Ectodermal cell (in vitro differentiated cells): ENCODE measurements around the gene PPP3CA. TPM values are rescaled to one million over a fixed set of nuclear protein-coding genes. Genes with fewer than 3 reads are reported as not detected.

Experiments used
- H3K27ac ChIP-seq: 2 replicates; pipeline ENCODE4 v1.7.0; 2013; ENCODE audit warnings: mild to moderate bottlenecking, low read depth, low read length; ENCODE audit not compliant: insufficient read depth, poor library complexity, severe bottlenecking
- H3K27me3 ChIP-seq: 2 replicates; pipeline ENCODE4 v1.7.0; 2013; ENCODE audit warnings: mild to moderate bottlenecking, low read length; ENCODE audit not compliant: insufficient read depth, control insufficient read depth, poor library complexity, severe bottlenecking
- H3K36me3 ChIP-seq: one replicate; pipeline ENCODE4 v1.7.0; 2013; ENCODE audit warnings: low read length; ENCODE audit not compliant: control insufficient read depth, insufficient read depth
- H3K4me1 ChIP-seq: one replicate; pipeline ENCODE4 v1.7.0; 2013; ENCODE audit warnings: low read length; ENCODE audit not compliant: control insufficient read depth, insufficient read depth
- H3K4me3 ChIP-seq: 2 replicates; pipeline ENCODE4 v1.7.0; 2013; ENCODE audit warnings: low read depth, low read length, control low read depth; ENCODE audit not compliant: insufficient read depth
- H3K9me3 ChIP-seq: 2 replicates; pipeline ENCODE4 v1.7.0; 2013; ENCODE audit warnings: mild to moderate bottlenecking, low read length, moderate library complexity; ENCODE audit not compliant: control insufficient read depth
- WGBS, 2 experiments: methylation state at CpG; one replicate each; pipeline ENCODE4 v1.1.7; 2013; ENCODE audit warnings: missing lambda C conversion rate in 2 of 2; 5-methylcytosine and 5-hydroxymethylcytosine counted together
- polyA plus RNA-seq, 4 experiments: library from polyadenylated mRNA; stranded (reverse); fragments of 50-300 nt; gene quantifications; one replicate each; pipeline ENCODE4 v1.2.3, GENCODE V29; 2013

Gene PPP3CA
- polyA plus RNA-seq (2013, experiment 1 of 4), result 32.8 TPM
- 35.5 TPM for polyA plus RNA-seq (2013, experiment 2 of 4)
- polyA plus RNA-seq (2013, experiment 3 of 4), result 24.5 TPM
- polyA plus RNA-seq (2013, experiment 4 of 4), result 29.3 TPM

DNA sequence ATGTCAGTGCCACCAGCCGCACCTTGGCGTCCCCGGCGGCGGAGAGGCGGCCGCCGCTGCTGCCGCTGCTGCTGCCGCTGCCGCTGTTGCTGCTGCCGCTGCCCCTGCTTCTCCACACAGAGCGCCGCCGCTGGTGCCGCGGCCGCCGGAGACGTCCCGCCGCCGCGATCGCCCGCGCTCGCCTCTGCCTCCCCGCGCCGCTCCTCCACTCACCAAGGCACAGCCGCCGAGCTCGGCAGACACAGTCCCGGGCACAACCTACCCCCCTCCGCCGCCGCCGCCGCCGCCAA is at the start of gene PPP3CA:
TSS of gene PPP3CA (minus strand) at position 260 of the 290 bp plus-strand sequence.
- H3K27ac ChIP-seq, result peak within 1 kb of the TSS; percentile 84
- WGBS, 2 experiments, result 0% methylated on average over 41 of the region's 41 CpGs
- H3K27me3 ChIP-seq, result peaks cover 22% of the 10 kb centered on the region
- H3K9me3 ChIP-seq, result no peaks in the 10 kb centered on the region
- H3K36me3 ChIP-seq, result no peaks in the 10 kb centered on the region
- H3K4me3 ChIP-seq, result peak within 1 kb of the TSS; percentile 74
- peaks cover 14% of the 10 kb centered on the region for H3K4me1 ChIP-seq

DNA sequence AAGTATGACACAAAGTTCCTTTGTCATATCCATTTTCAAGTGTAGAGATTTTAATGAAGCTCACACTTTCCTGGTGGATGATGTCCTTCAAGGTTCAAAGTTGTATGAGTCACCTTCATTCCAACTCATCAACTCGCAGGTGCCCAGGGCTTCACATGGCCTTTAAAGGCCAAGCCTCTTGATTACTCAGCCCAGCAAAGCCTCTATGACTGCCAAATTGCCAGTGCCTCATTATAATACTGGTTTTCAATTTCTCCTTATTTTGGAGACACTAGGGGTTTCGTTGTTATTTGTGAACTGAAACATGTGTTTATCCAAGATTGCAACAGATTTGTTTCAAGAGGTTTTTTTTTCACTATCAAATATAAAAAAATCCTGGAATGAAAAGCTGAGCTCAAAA is 45.9 kb upstream of the PPP3CA start:
- H3K4me1 ChIP-seq, result no peaks in the 10 kb centered on the region
- H3K27me3 ChIP-seq, result no peaks in the 10 kb centered on the region
- WGBS, 2 experiments, result 53 to 59% methylated on average over 1 of the region's 2 CpGs
- H3K4me3 ChIP-seq, result no peak overlapping the region
- no peaks in the 10 kb centered on the region for H3K36me3 ChIP-seq
- no peak overlapping the region for H3K27ac ChIP-seq
- no peaks in the 10 kb centered on the region for H3K9me3 ChIP-seq

DNA sequence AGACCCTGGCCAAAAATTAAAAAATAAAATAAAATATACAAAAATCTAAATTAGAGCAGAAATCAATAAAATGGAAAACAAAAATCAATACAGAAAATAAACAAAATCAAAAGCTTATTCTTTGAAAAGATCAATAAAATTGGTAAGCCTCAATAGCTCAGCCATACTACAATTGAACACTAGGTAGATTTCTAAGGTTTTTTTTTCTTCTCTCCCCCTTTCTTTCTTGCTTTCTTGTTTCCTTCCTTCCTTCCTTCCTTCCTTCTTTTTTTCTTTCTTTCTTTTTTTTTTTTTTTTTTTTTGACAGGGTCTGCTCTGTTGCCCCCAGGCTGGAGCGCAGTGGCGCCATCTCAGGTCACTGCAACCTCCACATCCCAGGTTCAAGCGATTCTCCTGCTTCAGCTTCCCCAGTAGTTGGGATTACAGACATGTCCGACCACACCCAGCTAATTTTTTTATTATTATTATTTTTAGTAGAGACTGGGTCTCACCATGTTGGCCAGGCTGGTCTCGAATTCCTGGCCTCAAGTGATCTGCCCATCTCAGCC is 23.4 kb upstream of the PPP3CA start:
- Histone ChIP-seq H3K27me3 (no peaks in the 10 kb centered on the region), H3K36me3 (no peaks in the 10 kb centered on the region), H3K4me1 (no peaks in the 10 kb centered on the region), H3K27ac (no peak overlapping the region), H3K9me3 (no peaks in the 10 kb centered on the region), H3K4me3 (no peak overlapping the region)
- WGBS, 2 experiments, result 89 to 92% methylated on average over 4 to 5 of the region's 5 CpGs

DNA sequence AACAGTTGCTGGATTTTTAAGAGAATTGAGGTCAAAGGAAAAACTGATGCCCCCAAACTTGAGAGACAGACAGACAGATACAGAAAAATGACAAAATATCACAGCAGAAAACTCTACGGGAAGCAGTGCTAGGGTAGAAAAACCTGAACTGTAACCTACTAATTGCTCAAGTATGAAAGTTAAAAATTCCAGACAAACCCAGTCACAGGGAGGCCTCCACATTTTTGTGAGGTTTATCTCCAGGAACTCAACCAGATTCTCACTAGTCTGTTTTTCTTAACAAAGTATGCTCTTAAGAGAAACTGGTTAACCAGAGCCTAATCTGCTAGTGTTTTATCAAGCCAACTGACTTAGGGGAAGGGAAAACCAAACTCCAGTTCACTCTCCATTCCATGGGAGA is 19.9 kb upstream of the PPP3CA start:
- 97 to 100% methylated on average over 1 of the region's 1 CpG for WGBS, 2 experiments
- no peak overlapping the region for H3K4me3 ChIP-seq
- H3K4me1 ChIP-seq, result no peaks in the 10 kb centered on the region
- no peaks in the 10 kb centered on the region for H3K27me3 ChIP-seq
- H3K27ac ChIP-seq, result no peak overlapping the region
- no peaks in the 10 kb centered on the region for H3K36me3 ChIP-seq
- H3K9me3 ChIP-seq, result no peaks in the 10 kb centered on the region

DNA sequence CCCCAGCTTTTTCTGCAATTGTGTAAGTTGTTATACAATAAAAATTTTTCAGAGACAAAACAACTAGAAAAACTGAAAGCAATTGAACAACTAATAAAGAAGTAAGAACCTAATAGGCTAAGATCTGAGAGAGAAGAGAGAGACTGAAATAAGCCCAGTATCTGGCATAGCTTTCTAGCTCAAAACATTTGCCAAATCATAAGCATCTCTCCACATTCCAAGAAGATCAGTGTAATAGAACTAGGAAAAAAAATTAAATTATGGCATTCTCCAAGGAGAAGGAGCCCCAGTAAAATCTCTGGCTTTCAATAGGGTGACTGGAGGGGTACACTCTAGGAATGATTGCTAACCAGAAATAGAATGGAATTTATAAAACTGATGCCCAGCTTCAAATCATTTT is 19.0 kb upstream of the PPP3CA start:
- Histone ChIP-seq H3K4me3 (no peak overlapping the region), H3K27me3 (no peaks in the 10 kb centered on the region), H3K27ac (no peak overlapping the region), H3K36me3 (no peaks in the 10 kb centered on the region), H3K4me1 (no peaks in the 10 kb centered on the region), H3K9me3 (no peaks in the 10 kb centered on the region)

DNA sequence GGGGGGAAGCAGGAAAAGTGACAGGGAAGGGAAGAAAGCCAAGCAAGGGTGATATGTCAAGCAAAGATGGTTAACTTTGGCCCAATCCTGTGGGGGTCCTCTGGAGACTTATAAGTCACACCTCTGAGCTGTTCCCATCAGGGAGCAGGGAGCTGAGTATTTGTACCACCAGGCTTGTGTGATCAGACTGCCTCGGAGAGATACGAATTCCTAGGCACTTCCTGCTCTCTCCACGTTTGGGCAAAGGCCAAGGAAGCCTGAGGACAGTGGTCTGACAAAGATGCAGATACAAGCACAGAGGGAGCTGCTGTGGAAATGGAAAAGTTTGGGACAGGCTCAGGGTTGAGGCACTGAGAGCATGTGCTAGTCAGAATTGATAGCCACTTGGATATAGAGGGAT is 10.4 kb upstream of the PPP3CA start:
- Histone ChIP-seq H3K4me1 (no peaks in the 10 kb centered on the region), H3K36me3 (no peaks in the 10 kb centered on the region), H3K9me3 (no peaks in the 10 kb centered on the region), H3K27ac (no peak overlapping the region), H3K27me3 (no peaks in the 10 kb centered on the region), H3K4me3 (no peak overlapping the region)
- 73 to 82% methylated on average over 3 of the region's 3 CpGs for WGBS, 2 experiments

DNA sequence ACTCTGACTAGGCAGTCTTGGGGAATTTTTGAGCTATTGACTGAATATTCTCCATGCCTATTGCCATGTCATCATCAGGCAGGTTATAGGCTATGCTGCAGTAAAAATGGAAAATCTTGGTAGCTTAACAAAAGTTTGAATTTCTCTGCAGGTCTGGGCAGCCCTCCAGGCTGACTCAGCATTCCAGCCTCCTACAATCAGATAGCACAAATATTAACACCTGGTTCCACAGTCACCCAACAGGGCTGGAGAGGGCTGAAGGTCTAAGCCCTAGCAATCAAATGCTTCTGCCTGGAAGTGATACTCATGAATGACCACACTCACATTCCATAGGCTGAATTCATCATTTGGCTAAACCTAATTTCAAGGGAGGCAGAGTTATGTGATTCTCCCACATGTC is 9.6 kb upstream of the PPP3CA start:
- Histone ChIP-seq H3K4me3 (no peak overlapping the region), H3K36me3 (no peaks in the 10 kb centered on the region), H3K27ac (no peak overlapping the region), H3K27me3 (no peaks in the 10 kb centered on the region), H3K4me1 (no peaks in the 10 kb centered on the region), H3K9me3 (no peaks in the 10 kb centered on the region)

DNA sequence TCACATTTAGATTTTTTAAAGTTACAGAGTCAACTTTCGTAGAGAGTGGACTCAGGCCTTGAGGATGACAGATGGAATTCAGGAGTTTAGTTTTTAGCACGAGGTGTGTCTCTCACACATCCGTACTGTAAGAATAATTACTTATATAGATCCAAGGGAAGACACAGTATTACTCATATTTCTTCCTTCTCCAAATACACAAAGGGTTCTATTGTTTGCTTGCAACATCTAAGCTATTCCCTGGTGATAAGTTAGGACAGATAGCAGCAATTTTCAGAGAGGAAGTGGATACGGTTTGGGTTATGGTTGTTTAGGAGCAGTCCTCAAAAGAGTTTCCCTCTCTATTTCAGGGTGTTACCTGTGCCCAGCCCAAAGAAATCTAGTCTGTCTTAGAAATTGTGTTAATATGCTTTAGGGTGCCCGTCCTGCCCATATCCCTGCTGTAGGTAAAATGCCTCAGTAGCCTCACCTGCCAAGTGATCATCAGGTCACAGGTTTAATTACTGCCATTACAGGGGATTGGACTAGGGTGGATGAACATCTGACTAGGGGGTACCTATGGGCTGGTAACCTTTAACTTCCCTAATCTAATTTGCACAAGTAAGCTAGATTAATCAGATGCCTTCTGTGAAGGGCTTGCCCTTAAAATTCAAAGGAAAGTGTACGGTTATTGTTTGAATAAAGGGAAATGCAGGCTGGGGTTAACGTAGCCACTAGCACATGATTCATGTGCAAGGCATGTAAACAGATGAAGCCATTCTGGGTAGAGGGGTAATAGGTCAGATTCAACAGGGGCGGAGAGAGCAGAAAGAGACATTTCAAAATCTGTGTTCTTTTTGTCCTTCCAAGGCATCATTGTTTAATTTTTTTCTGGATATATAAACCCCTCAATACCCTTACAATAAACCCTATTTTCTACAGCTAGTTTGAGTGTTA is 8.7 kb upstream of the PPP3CA start:
- WGBS, 2 experiments, result 94 to 95% methylated on average over 7 to 8 of the region's 8 CpGs
- Histone ChIP-seq H3K27me3 (no peaks in the 10 kb centered on the region), H3K4me3 (no peak overlapping the region), H3K36me3 (no peaks in the 10 kb centered on the region), H3K27ac (no peak overlapping the region), H3K4me1 (no peaks in the 10 kb centered on the region), H3K9me3 (no peaks in the 10 kb centered on the region)

DNA sequence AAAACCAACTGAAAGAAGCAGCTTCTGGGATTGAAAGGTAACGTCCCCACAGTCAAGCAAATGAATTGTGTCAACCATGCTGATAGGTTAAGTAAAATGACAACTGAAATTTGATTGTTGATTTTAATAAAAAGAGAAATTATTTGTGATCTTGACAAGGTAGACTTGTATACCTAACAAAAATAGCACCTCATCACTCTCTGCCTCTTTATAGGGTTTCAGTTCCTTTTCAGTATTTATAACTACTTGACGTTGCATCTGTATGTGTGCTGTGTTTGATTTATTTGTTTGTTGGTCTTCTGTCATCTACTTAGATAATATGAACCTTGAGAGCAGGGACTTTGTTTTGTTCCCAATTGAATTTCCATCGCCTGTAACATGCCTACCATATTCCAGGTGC is 7.9 kb upstream of the PPP3CA start:
- Histone ChIP-seq H3K27me3 (peaks cover 6% of the 10 kb centered on the region), H3K4me3 (no peak overlapping the region), H3K4me1 (no peaks in the 10 kb centered on the region), H3K36me3 (no peaks in the 10 kb centered on the region), H3K9me3 (no peaks in the 10 kb centered on the region), H3K27ac (no peak overlapping the region)
- WGBS, 2 experiments, result 96 to 98% methylated on average over 1 to 3 of the region's 3 CpGs

DNA sequence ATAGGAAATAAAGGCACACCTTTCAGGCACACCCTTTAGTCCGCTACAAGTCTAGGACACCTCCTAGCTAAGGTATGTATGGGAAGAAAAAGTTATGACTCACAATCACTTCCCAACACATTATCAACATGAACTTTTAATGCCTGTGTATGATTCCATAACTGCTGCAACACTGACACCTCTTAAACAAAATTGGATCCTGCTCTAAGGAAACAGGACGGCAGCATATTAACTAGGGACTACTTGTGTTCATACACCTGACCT is 2.4 kb upstream of the PPP3CA start:
- Histone ChIP-seq H3K36me3 (no peaks in the 10 kb centered on the region), H3K9me3 (no peaks in the 10 kb centered on the region), H3K4me1 (peaks cover 14% of the 10 kb centered on the region), H3K27me3 (peaks cover 22% of the 10 kb centered on the region), H3K27ac (no peak overlapping the region), H3K4me3 (no peak overlapping the region)
- WGBS, 2 experiments, result 95 to 98% methylated on average over 1 to 2 of the region's 2 CpGs
